Heart right ventricle (tissue), 16 donors: Measurements from ENCODE around the gene TRPM1. TPM values are rescaled to one million over a fixed set of nuclear protein-coding genes. Genes with fewer than 3 reads are reported as not detected.

Source experiments
- ATAC-seq, 8 donors: fragments of 200-7000 bp; cut with Tn5 transposase; one replicate each; pipeline ENCODE4 v1.9.1; 2020; ENCODE audit warnings: mild to moderate bottlenecking in 8 of 8, moderate library complexity in 8 of 8, moderate number of reproducible peaks in 1 of 8
- DNase-seq, 2 donors: peaks; one replicate each; pipeline ENCODE4 v3.0.0-alpha.2; 2020
- H3K27ac ChIP-seq, 10 donors: fragments of 200-600 bp; sonication (generic) in 2 of 10; one replicate each; pipeline versions ENCODE4 v1.5.0 to v1.8.0; 2020 to 2022; ENCODE audit warnings: mild to moderate bottlenecking in 3 of 10
- H3K27me3 ChIP-seq, 7 donors: fragments of 200-600 bp; one replicate each; pipeline ENCODE4 v1.8.0; 2021 to 2022; ENCODE audit warnings: mild to moderate bottlenecking in 2 of 7
- H3K36me3 ChIP-seq, 9 donors: fragments of 200-600 bp; sonication (generic) in 1 of 9; one replicate each; pipeline versions ENCODE4 v1.5.0 to v1.8.0; 2020 to 2022; ENCODE audit warnings: mild to moderate bottlenecking in 2 of 9
- H3K4me1 ChIP-seq, 9 donors: fragments of 200-600 bp; sonication (generic) in 1 of 9; one replicate each; pipeline versions ENCODE4 v1.5.0 to v1.8.0; 2020 to 2022; ENCODE audit warnings: mild to moderate bottlenecking in 4 of 9
- H3K4me3 ChIP-seq, 10 donors: fragments of 200-600 bp; sonication (generic) in 2 of 10; one replicate each; pipeline versions ENCODE4 v1.5.0 to v1.8.0; 2020 to 2022; ENCODE audit warnings: mild to moderate bottlenecking in 7 of 10, moderate library complexity in 2 of 10
- H3K9me3 ChIP-seq, 11 donors: fragments of 200-600 bp in 10 of 11; sonication (generic) in 2 of 11; one replicate each; pipeline versions ENCODE4 v1.5.0 to v1.8.0; 2013 to 2022; ENCODE audit warnings: mild to moderate bottlenecking in 2 of 11, control low read depth in 1 of 11, moderate library complexity in 1 of 11
- WGBS, 2 donors: extraction: QIAGEN DNeasy Blood & Tissue Kit; methylation state at CpG; one replicate each; pipeline ENCODE4 v1.1.7; 2013; ENCODE audit warnings: inconsistent platforms in 1 of 2; 5-methylcytosine and 5-hydroxymethylcytosine counted together
- intact Hi-C, 10 donors: fragments of 100-400 bp; cut with DNase I; formaldehyde crosslinking; loops; one replicate each; pipeline versions ENCODE4 v1.11.1 to v1.14.2; 2022
- polyA plus RNA-seq, 2 donors: library from polyadenylated mRNA; stranded (reverse); fragments of 200-250 nt; gene quantifications; one replicate each; pipeline ENCODE4 v1.2.3, GENCODE V29; 2013
- total RNA-seq, 10 donors: library from RNA; stranded (reverse); fragmentation: NEBNext Ultra II Directional in 3 of 10; extraction: Animal tissue kit (Norgen Biotek cat#: 25700) in 3 of 10; gene quantifications; one replicate each; pipeline versions ENCODE4 v1.2.1 to v1.2.4, GENCODE V29; 2021 to 2023
- TF ChIP-seq, protein P1 (sequence below), 9 donors: fragments of 200-600 bp; sonication (generic) in 2 of 9; IDR thresholded peaks; one replicate each; pipeline versions ENCODE4 v1.5.0 to v1.8.0; 2021 to 2022; ENCODE audit warnings: antibody characterized with exemption in 9 of 9, mild to moderate bottlenecking in 5 of 9, moderate library complexity in 1 of 9
- donor health status: Arrhythmogenic right ventricular cardiomyopathy.
- donor health status: ischemic (EF 13 %, LVEDD 7.1; RV severe dilation, severe dysfunction).
- donor health status: healthy with polysubstance abuse.
- donor health status: DM: no; HTN: yes; CAD: no.
- donor health status: DM: no; HTN: no; CAD: no.
- donor health status: ischemic (EF 25% LVEDD 6.9; RV normal size, moderate dysfunction).
- donor health status: ischemic (EF 25% LVEDD 5.7; RV mildly dilated, moderate dysfunction).
- donor health status: healthy.
- donor health status: DM: yes; HTN: yes; CAD: no.
- donor health status: Ischemic cardiomyopathy.
- donor health status: ischemic (EF 35%, LVEDD 5.7; RV mildly dilated, moderate dysfunction).
- donor health status: nonischemic (EF 11% LVEDD 7.7; RV severe dilation, severe dysfunction).
- donor health status: DM: yes; HTN: yes; CAD: no.
- donor health status: PGD.
- donor health status: ischemic (EF 29% LVEDD 5.4; RV normal size, mild dysfunction).
- donor health status: nonischemic (EF 23%, LVEDD 6.1; RV moderate dilation, normal function).

Gene TRPM1
- total and polyA plus RNA-seq, 12 donors = 0.06 TPM; not detected in 11

DNA sequence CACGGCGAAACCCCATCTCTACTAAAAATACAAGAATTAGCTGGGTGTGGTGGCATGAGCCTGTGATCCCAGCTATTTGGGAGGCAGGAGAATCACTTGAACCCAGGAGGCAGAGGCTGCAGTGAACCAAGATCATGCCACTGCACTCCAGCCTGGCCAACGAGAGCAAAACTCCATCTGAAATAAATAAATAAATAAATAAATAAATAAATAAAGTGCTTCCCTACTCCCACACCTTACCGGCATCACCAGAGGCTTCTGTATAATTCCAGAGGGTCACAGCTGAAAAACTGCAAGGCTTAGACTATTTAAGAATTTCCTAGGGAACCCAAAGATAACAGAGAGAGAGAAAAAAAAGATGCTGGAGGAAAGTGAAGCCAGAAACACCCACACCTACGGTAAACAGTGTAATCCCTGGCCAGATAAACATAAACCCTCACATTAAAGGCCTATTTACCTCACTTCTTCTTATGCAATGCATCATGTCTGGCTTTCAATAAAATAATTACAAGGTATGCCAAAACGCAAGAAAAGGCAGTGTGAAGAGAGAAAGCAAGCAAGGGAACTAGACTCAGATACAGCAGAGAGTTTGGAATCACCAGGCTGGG is 15.0 kb upstream of the TRPM1 start:
- TF ChIP-seq, protein P1, sequence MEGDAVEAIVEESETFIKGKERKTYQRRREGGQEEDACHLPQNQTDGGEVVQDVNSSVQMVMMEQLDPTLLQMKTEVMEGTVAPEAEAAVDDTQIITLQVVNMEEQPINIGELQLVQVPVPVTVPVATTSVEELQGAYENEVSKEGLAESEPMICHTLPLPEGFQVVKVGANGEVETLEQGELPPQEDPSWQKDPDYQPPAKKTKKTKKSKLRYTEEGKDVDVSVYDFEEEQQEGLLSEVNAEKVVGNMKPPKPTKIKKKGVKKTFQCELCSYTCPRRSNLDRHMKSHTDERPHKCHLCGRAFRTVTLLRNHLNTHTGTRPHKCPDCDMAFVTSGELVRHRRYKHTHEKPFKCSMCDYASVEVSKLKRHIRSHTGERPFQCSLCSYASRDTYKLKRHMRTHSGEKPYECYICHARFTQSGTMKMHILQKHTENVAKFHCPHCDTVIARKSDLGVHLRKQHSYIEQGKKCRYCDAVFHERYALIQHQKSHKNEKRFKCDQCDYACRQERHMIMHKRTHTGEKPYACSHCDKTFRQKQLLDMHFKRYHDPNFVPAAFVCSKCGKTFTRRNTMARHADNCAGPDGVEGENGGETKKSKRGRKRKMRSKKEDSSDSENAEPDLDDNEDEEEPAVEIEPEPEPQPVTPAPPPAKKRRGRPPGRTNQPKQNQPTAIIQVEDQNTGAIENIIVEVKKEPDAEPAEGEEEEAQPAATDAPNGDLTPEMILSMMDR (IDR thresholded peaks at IDR 0.05) = no peak

DNA sequence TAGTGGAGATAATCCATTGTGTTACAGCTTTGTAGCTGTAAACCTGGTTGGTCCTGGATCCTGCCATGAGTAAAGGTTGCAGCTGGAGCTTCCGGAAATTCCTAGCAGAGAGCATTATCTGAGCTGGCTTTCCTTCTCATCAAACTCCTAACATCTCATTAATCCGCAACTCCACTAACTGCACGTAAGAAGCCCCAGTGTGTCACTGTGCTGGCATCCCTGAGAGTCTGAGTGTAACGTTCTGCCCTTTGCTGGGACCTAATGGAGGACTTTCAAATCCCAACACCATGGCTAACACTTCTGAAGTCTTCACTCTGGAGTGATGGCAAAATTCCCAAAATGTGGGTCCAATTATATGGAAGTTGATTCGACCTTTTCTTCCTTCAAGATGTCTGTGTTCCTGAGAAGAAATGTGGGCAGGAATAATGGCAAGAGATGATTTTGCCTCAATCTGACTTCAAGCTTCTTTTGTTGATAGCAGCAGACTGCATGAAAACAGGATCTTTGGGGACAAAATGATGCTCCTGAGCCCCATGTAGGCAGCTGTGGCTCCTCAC is 9.6 kb upstream of the TRPM1 start:
- H3K27ac ChIP-seq = no peak overlapping the region
- no peak for ATAC-seq
- H3K9me3 ChIP-seq = peaks cover 0 to 22% (median 7%) of the 10 kb centered on the region in 11 donors
- H3K4me1 ChIP-seq = peaks cover 0 to 6% (median 0%) of the 10 kb centered on the region in 9 donors
- TF ChIP-seq, protein P1 (IDR thresholded peaks at IDR 0.05) = no peak
- H3K36me3 ChIP-seq = no peaks in the 10 kb centered on the region
- no peak for DNase-seq
- intact Hi-C loops = no loop called here
- no peaks in the 10 kb centered on the region for H3K27me3 ChIP-seq
- H3K4me3 ChIP-seq = no peak overlapping the region
- 57 to 72% methylated on average over 5 of the region's 5 CpGs for WGBS, 2 donors

More for the DNA sequence above, 15.0 kb upstream of the TRPM1 start:
- H3K4me1 ChIP-seq = no peaks in the 10 kb centered on the region
- no peak for ATAC-seq
- no peak overlapping the region for H3K27ac ChIP-seq
- no peaks in the 10 kb centered on the region for H3K36me3 ChIP-seq
- H3K4me3 ChIP-seq = no peak overlapping the region
- no peaks in the 10 kb centered on the region for H3K27me3 ChIP-seq
- intact Hi-C loops = no loop called here
- WGBS, 2 donors = 67 to 80% methylated on average over 6 of the region's 6 CpGs
- H3K9me3 ChIP-seq = peaks cover 0 to 35% (median 7%) of the 10 kb centered on the region in 11 donors
- DNase-seq = no peak

DNA sequence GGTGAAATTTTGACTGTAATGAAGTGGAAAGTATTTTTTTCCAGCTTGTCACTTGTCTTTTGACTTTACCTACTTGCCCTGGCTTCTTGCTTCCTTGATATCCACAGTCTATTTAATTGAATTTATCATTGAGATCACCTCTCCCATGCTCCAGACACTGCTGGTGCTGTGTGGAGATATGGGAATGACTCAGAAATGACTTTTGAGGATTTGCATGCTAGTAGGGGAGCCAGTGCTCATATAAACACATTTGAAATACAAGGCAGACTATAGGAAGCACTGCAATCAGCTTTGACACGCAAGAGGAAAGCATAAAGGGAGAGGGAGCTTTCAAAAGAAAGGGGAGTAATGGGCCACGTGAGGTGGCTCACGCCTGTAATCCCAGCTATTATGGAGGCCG is 7.3 kb upstream of the TRPM1 start:
- ATAC-seq (no peak), DNase-seq (no peak)
- Histone ChIP-seq H3K27me3 (no peaks in the 10 kb centered on the region), H3K4me1 (peaks cover 0 to 7% (median 0%) of the 10 kb centered on the region in 9 donors), H3K36me3 (no peaks in the 10 kb centered on the region), H3K27ac (no peak overlapping the region), H3K4me3 (no peak overlapping the region), H3K9me3 (peaks cover 0 to 7% (median 0%) of the 10 kb centered on the region in 11 donors)
- TF ChIP-seq, protein P1 (IDR thresholded peaks at IDR 0.05) = no peak
- 96% methylated on average over 4 of the region's 4 CpGs for WGBS, 2 donors
- intact Hi-C loops = loop anchor here in 1 of 10 donors (10.0 kb wide), 1 partner anchor 194 kb away; no protein-coding TSS in a partner anchor

DNA sequence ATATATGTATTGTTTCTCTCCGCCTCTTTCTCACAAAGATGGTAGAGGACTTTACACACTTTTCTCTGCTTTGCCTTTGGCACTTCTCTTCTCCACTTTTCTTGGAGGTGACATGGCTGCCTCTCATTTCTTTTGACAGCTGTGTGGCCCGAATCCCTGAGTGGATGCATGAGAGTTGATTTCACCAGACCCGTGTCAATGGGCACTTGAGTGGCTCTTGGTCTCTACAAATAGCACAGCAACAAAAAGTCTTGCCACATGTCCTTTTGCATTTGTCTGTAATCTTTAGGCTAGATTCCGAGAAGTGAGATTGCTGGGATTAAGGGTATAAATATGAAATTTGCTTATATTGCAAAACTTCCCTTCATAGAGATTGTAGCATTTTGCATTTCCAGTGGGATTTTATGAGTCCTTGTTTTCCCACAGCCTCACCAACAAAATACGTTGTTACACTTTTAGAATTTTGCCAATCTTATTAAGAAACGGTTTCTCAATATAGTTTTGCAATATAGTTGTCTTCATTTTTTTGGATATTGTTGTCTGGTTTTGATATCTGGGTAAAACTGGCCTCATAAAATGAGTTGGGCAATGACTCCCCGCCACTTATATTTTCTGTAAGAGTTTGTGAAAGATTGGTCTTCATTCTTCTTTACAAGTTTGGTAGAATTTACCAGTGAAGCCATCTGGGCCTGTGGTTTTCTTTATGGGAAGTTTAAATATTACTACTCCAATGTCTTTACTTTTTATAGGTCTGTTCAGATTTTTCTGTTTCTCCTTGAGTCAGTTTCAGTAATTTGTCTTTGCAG is 5.2 kb upstream of the TRPM1 start:
- 72 to 79% methylated on average over 7 of the region's 7 CpGs for WGBS, 2 donors
- DNase-seq (no peak), ATAC-seq (no peak)
- H3K4me3 ChIP-seq = no peak overlapping the region
- H3K27me3 ChIP-seq = no peaks in the 10 kb centered on the region
- TF ChIP-seq, protein P1 (IDR thresholded peaks at IDR 0.05) = no peak
- H3K27ac ChIP-seq = no peak overlapping the region
- intact Hi-C loops = loop anchor here in 1 of 10 donors (10.0 kb wide), 1 partner anchor 192 kb away; no protein-coding TSS in a partner anchor
- peaks cover 0 to 7% (median 0%) of the 10 kb centered on the region in 9 donors for H3K4me1 ChIP-seq
- H3K36me3 ChIP-seq = no peaks in the 10 kb centered on the region
- peaks cover 0 to 7% (median 0%) of the 10 kb centered on the region in 11 donors for H3K9me3 ChIP-seq
